ENCODE measurements around the gene BICD1. TPM values are rescaled to one million over a fixed set of nuclear protein-coding genes. Genes with fewer than 3 reads are reported as not detected.

BICD1 gene
- total and polyA plus RNA-seq, 10 donors = 8.5 to 62.9 (median 44.2) TPM

DNA sequence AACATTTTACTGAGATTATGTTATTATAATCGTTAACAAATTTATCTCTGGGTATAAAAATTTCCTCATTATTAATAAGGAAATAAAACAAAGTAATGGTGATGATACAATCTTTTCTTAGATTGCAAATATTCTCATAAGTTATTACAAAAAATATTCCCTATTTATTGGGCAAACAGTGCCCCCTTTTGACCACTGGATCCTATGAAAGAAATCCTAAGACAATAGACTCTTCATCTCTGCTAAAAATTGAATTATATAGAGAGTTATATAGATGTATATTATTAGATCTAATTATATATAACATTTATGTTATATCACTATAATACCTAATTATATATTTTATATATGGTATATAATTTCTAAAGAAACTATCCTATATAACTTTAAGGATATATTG is 198.5 kb downstream of the BICD1 start:
- Histone ChIP-seq H3K27me3 (replicated peaks in 1 of 7) (no peaks in the 10 kb centered on the region), H3K27ac (no peak overlapping the region), H3K4me1 (peaks cover 0 to 19% (median 9%) of the 10 kb centered on the region in 6 donors), H3K9me3 (no peaks in the 10 kb centered on the region), H3K4me3 (no peak overlapping the region), H3K36me3 (peaks cover 0 to 21% (median 6%) of the 10 kb centered on the region in 6 donors)
- TF ChIP-seq POLR2AphosphoS5 (IDR thresholded peaks at IDR 0.05) = no peak
- TF ChIP-seq, protein P1, sequence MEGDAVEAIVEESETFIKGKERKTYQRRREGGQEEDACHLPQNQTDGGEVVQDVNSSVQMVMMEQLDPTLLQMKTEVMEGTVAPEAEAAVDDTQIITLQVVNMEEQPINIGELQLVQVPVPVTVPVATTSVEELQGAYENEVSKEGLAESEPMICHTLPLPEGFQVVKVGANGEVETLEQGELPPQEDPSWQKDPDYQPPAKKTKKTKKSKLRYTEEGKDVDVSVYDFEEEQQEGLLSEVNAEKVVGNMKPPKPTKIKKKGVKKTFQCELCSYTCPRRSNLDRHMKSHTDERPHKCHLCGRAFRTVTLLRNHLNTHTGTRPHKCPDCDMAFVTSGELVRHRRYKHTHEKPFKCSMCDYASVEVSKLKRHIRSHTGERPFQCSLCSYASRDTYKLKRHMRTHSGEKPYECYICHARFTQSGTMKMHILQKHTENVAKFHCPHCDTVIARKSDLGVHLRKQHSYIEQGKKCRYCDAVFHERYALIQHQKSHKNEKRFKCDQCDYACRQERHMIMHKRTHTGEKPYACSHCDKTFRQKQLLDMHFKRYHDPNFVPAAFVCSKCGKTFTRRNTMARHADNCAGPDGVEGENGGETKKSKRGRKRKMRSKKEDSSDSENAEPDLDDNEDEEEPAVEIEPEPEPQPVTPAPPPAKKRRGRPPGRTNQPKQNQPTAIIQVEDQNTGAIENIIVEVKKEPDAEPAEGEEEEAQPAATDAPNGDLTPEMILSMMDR (IDR thresholded peaks at IDR 0.05 in 8 of 11, conservative IDR thresholded peaks at IDR 0.05 in 3 of 11) = peak in 6 of 11 experiments; percentile 18 to 73 (median 52)
- 34 to 76% (median 66%) methylated on average over 1 of the region's 1 CpG for WGBS, 5 donors
- intact Hi-C loops (cut with DNase I; ENCODE audit: low total_unique reads) = no loop called here
- DNase-seq = no peak

DNA sequence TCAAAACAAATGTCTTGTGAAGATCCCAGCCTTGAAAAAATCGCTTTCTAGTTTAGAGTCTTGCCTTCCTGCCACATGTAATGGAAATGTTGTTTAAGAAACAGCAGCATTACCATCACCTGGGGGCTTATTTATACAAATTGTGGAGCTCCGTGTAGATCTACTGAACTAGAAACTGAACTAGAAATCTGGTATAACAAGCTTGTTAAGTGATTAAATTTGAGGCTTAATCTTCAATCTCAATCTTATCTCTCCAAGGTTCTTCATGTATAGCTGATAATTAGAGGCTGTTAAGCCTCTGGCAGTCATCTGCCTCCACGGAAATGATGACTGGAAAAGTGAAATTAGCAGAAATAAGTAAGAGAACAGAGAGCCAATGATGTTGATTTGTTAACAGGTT is 200.7 kb downstream of the BICD1 start:
- Histone ChIP-seq H3K27ac (no peak overlapping the region), H3K4me1 (peaks cover 0 to 16% (median 7%) of the 10 kb centered on the region in 6 donors), H3K36me3 (peaks cover 0 to 21% (median 6%) of the 10 kb centered on the region in 6 donors), H3K4me3 (no peak overlapping the region), H3K27me3 (replicated peaks in 1 of 7) (no peaks in the 10 kb centered on the region), H3K9me3 (no peaks in the 10 kb centered on the region)
- TF ChIP-seq POLR2A (IDR thresholded peaks at IDR 0.05) = no peak
- TF ChIP-seq POLR2AphosphoS5 (IDR thresholded peaks at IDR 0.05) = no peak
- TF ChIP-seq, protein P1 (IDR thresholded peaks at IDR 0.05 in 8 of 11, conservative IDR thresholded peaks at IDR 0.05 in 3 of 11) = no peak
- intact Hi-C loops (cut with DNase I; ENCODE audit: low total_unique reads) = no loop called here
- 75 to 95% (median 87%) methylated on average over 3 of the region's 3 CpGs for WGBS, 5 donors
- no peak for DNase-seq

DNA sequence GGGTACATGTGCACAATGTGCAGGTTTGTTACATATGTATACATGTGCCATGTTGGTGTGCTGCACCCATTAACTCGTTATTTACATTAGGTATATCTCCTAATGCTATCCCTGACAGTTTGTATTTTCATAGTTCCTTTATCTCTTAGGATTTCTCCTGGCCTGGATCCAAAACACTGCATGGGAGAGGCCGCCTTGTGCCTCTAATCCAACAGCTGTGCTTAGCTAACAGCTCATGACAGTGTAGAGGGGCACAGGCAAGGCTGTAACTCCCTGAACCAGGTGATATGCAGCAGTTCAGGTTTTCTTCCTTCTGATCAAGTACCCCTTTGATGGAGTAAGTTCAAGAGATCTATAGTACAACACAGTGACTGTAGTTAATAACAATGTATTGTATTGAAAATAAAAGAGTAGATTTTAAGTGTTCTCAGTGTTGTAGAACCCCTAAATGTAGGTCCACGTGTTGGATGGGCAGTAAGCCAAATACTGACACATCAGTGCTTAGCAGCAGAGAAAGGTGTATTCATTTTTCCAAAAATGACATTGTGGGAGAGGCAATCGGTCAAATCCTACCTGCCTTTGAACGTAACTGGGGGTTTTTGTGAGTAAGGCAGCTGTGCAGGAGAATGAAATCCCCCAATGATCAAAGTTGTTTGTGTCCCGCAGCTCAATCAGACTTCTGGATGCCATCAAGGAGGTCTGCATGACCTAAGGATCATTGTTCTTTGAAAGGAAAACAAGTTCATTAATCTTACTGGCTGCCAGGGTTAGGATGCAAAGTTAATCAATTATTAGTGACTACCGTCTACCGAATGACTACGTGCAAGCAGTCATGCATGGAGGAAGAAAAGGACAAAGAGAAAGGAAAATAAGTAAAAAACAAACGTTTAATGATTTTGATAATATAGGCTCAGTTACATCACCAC is 203.4 kb downstream of the BICD1 start:
- DNase-seq = no peak
- Histone ChIP-seq H3K4me3 (no peak overlapping the region), H3K27ac (no peak overlapping the region), H3K9me3 (no peaks in the 10 kb centered on the region), H3K27me3 (replicated peaks in 1 of 7) (no peaks in the 10 kb centered on the region), H3K4me1 (peaks cover 0 to 12% (median 3%) of the 10 kb centered on the region in 6 donors), H3K36me3 (peaks cover 0 to 21% (median 6%) of the 10 kb centered on the region in 6 donors)
- 72 to 82% (median 79%) methylated on average over 10 of the region's 10 CpGs for WGBS, 5 donors
- TF ChIP-seq POLR2AphosphoS5 (IDR thresholded peaks at IDR 0.05) (no peak), POLR2A (IDR thresholded peaks at IDR 0.05) (no peak)
- TF ChIP-seq, protein P1 (IDR thresholded peaks at IDR 0.05 in 8 of 11, conservative IDR thresholded peaks at IDR 0.05 in 3 of 11) = no peak
- intact Hi-C loops (cut with DNase I; ENCODE audit: low total_unique reads) = loop anchor here (10.0 kb wide), 2 partner anchors 245 to 655 kb away; partner anchors contain the start of gene ETFBKMT

All from spleen (tissue), 11 donors.